ENCODE results near the gene ABCC1.

The ABCC1 gene

GRCh38 chr16:15947983-15948509 is 1.4 kb upstream of the ABCC1 start:
- Histone ChIP-seq H3K36me3 (ENCODE audit: insufficient read depth) (peaks cover 3% of the 10 kb centered on the region; the same call in 1 of the 2 replicates), H3K4me1 (ENCODE audit: low read depth, poor library complexity, severe bottlenecking) (peaks cover 28% of the 10 kb centered on the region), H4K20me1 (ENCODE audit: insufficient read depth) (0 out of 2 replicates have a peak, but pooled peaks cover 6% of the 10 kb centered on the region), H3K27me3 (ENCODE audit: insufficient read depth, low read depth) (no peaks in the 10 kb centered on the region), H3K79me2 (ENCODE audit: insufficient read depth, low read depth) (peaks cover 34% of the 10 kb centered on the region), H3K9ac (no peak overlapping the region), H3K4me3 (IDR thresholded peaks at IDR 0.05; ENCODE audit: insufficient read depth, low read depth, low read length) (no peak overlapping the region), H2AFZ (ENCODE audit: low read depth) (0 out of 2 replicates have a peak overlapping the region, but pooled peaks have one; percentile 96), H3K4me2 (no peak overlapping the region), H3K27ac (no peak overlapping the region)
- TF ChIP-seq, protein P1, sequence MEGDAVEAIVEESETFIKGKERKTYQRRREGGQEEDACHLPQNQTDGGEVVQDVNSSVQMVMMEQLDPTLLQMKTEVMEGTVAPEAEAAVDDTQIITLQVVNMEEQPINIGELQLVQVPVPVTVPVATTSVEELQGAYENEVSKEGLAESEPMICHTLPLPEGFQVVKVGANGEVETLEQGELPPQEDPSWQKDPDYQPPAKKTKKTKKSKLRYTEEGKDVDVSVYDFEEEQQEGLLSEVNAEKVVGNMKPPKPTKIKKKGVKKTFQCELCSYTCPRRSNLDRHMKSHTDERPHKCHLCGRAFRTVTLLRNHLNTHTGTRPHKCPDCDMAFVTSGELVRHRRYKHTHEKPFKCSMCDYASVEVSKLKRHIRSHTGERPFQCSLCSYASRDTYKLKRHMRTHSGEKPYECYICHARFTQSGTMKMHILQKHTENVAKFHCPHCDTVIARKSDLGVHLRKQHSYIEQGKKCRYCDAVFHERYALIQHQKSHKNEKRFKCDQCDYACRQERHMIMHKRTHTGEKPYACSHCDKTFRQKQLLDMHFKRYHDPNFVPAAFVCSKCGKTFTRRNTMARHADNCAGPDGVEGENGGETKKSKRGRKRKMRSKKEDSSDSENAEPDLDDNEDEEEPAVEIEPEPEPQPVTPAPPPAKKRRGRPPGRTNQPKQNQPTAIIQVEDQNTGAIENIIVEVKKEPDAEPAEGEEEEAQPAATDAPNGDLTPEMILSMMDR (conservative IDR thresholded peaks at IDR 0.05; ENCODE audit: low read depth, low read length): no peak

DNA sequence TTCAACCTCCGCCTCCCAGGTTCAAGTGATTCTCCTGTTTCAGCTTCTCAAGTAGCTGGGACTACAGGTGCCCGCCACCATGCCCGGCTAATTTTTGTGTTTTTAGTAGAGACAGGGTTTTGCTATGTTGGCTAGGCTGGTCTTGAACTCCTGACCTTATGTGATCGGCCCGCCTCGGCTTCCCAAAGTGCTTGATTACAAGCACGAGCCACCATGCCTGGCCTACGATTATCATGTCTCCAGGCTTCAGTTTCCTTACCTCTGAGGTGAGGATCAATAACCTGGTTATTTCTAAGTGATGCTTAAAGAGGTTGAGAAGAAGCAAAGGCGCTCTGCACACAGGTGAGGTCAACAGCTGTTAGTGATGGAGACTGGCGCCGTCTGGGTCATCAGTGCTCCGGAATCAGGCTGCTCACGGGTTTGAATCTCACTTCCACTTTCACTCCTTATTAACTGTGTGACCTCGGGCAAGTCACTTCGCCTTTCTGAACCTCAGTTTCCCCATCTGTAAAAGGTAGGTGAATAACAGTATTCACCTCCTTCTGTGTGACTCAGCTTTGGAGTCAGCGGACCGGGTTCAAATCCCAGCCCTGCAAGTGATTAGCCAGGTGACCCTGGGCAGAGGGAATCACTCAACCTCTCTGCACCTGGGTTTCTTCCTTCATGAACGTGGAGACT is 745 bp upstream of the ABCC1 start:
- Histone ChIP-seq H2AFZ (ENCODE audit: low read depth) (peak overlapping the region; percentile 96), H3K36me3 (ENCODE audit: insufficient read depth) (peaks cover 3% of the 10 kb centered on the region; the same call in 1 of the 2 replicates), H3K4me2 (peak overlapping the region; percentile 57), H4K20me1 (ENCODE audit: insufficient read depth) (0 out of 2 replicates have a peak, but pooled peaks cover 6% of the 10 kb centered on the region), H3K9ac (peak overlapping the region; percentile 80), H3K4me3 (IDR thresholded peaks at IDR 0.05; ENCODE audit: insufficient read depth, low read depth, low read length) (no peak overlapping the region), H3K79me2 (ENCODE audit: insufficient read depth, low read depth) (peaks cover 40% of the 10 kb centered on the region), H3K27ac (peak overlapping the region; percentile 66), H3K4me1 (ENCODE audit: low read depth, poor library complexity, severe bottlenecking) (peaks cover 35% of the 10 kb centered on the region), H3K27me3 (ENCODE audit: insufficient read depth, low read depth) (no peaks in the 10 kb centered on the region)
- TF ChIP-seq, protein P1 (conservative IDR thresholded peaks at IDR 0.05; ENCODE audit: low read depth, low read length): no peak

GRCh38 chr16:15950161-15950854 is 892 bp downstream of the ABCC1 start:
- Histone ChIP-seq H4K20me1 (ENCODE audit: insufficient read depth) (0 out of 2 replicates have a peak, but pooled peaks cover 6% of the 10 kb centered on the region), H3K27me3 (ENCODE audit: insufficient read depth, low read depth) (no peaks in the 10 kb centered on the region), H3K27ac (peak overlapping the region; percentile 87), H3K4me2 (peak overlapping the region; percentile 95), H3K9ac (peak overlapping the region; percentile 94), H2AFZ (ENCODE audit: low read depth) (peak overlapping the region; percentile 35; the same call in 1 of the 2 replicates), H3K36me3 (ENCODE audit: insufficient read depth) (peaks cover 3% of the 10 kb centered on the region; the same call in 1 of the 2 replicates), H3K79me2 (ENCODE audit: insufficient read depth, low read depth) (peaks cover 57% of the 10 kb centered on the region), H3K4me3 (IDR thresholded peaks at IDR 0.05; ENCODE audit: insufficient read depth, low read depth, low read length) (peak overlapping the region; percentile 82), H3K4me1 (ENCODE audit: low read depth, poor library complexity, severe bottlenecking) (peaks cover 39% of the 10 kb centered on the region)
- TF ChIP-seq, protein P1 (conservative IDR thresholded peaks at IDR 0.05; ENCODE audit: low read depth, low read length): no peak

- Histone ChIP-seq H3K36me3 (ENCODE audit: insufficient read depth) (peaks cover 3% of the 10 kb centered on the region; the same call in 1 of the 2 replicates), H2AFZ (ENCODE audit: low read depth) (no peak overlapping the region; the same call in 1 of the 2 replicates), H3K79me2 (ENCODE audit: insufficient read depth, low read depth) (peaks cover 62% of the 10 kb centered on the region), H3K27ac (peak overlapping the region; percentile 87), H3K27me3 (ENCODE audit: insufficient read depth, low read depth) (no peaks in the 10 kb centered on the region), H3K4me2 (peak overlapping the region; percentile 95), H4K20me1 (ENCODE audit: insufficient read depth) (0 out of 2 replicates have a peak, but pooled peaks cover 6% of the 10 kb centered on the region), H3K9ac (peak overlapping the region; percentile 94), H3K4me3 (IDR thresholded peaks at IDR 0.05; ENCODE audit: insufficient read depth, low read depth, low read length) (peak overlapping the region; percentile 82), H3K4me1 (ENCODE audit: low read depth, poor library complexity, severe bottlenecking) (peaks cover 44% of the 10 kb centered on the region)
- TF ChIP-seq, protein P1 (conservative IDR thresholded peaks at IDR 0.05; ENCODE audit: low read depth, low read length): no peak
These were observed 1.5 kb downstream of the ABCC1 start for GRCh38 chr16:15950869-15951268.
